HCT116 (cell line): ENCODE data around the gene SERTAD2. TPM values are rescaled to one million over a fixed set of nuclear protein-coding genes. Genes with fewer than 3 reads are reported as not detected.
A peak's percentile ranks its signal among the peaks of the same experiment; 100 is the strongest.

Experiments used
- ATAC-seq: fragments of 200-7000 bp; cut with Tn5 transposase; 2 replicates; pipeline ENCODE4 v1.9.1; 2020; ENCODE audit warnings: mild to moderate bottlenecking, moderate library complexity
- BruUV-seq: library from RNA; stranded (reverse); fragments of 400-500 nt; replicated peaks from 2 replicates; lab custom pipeline; 2021; lab: Mats Ljungman, UMichigan
- CTCF ChIA-PET: fragments of 300-600 bp; sonication (Branson Sonifier 250); formaldehyde crosslinking; loops from one replicate; lab custom pipeline; 2021; ENCODE audit warnings: antibody characterized with exemption; lab: Charles Lee
- POLR2A ChIA-PET: fragments of 300-600, 350-600 bp; sonication (Branson Sonifier 250); formaldehyde crosslinking; loops from one replicate; lab custom pipeline; 2021; ENCODE audit warnings: antibody characterized with exemption; lab: Charles Lee
- RAD21 ChIA-PET, 2 experiments: fragments of 300-600 bp; sonication (Branson Sonifier 250); formaldehyde crosslinking; loops; one replicate each; lab custom pipeline; 2023; ENCODE audit warnings: low total read pairs in 2 of 2; ENCODE audit not compliant: uncharacterized antibody in 2 of 2, unreplicated experiment in 2 of 2, low non-redundant PET in 1 of 2; lab: Charles Lee
- DNase-seq: peaks from one replicate; pipeline ENCODE4 v3.0.0-alpha.2; 2010; ENCODE audit warnings: low read depth, low spot score
- H2AFZ ChIP-seq: fragments of 200-600 bp; shearing (Covaris generic), sonication (generic); 2 replicates; pipeline ENCODE4 v1.6.1; 2017; ENCODE audit warnings: low read depth, mixed run types, mixed read lengths, antibody characterized with exemption, low read length; ENCODE audit not compliant: poor library complexity, severe bottlenecking
- H3K27ac ChIP-seq: 2 replicates; pipeline ENCODE4 v1.5.1; 2012; ENCODE audit warnings: low read depth, low read length
- H3K27me3 ChIP-seq: fragments of 200-600 bp; sonication (generic); 2 replicates; pipeline ENCODE4 v1.6.1; 2016; ENCODE audit warnings: mixed run types, low read length, mixed read lengths; ENCODE audit not compliant: insufficient read depth
- H3K36me3 ChIP-seq, 2 experiments: fragments of 200-500 bp in 1 of 2; fragments of 200-600 bp in 1 of 2; sonication (Bioruptor generic) in 1 of 2; sonication (generic) in 1 of 2; 2 replicates each; pipeline versions ENCODE4 v1.5.1 to v1.6.1; 2014 to 2016; ENCODE audit warnings: low read length in 2 of 2, inconsistent platforms in 1 of 2, mixed read lengths in 1 of 2, mixed run types in 1 of 2; ENCODE audit not compliant: insufficient read depth in 2 of 2, control insufficient read depth in 1 of 2
- H3K4me1 ChIP-seq, 2 experiments: fragments of 200-600 bp in 1 of 2; sonication (generic) in 1 of 2; 2 replicates each; pipeline versions ENCODE4 v1.5.1 to v1.6.1; 2012 to 2017; ENCODE audit warnings: low read length in 2 of 2, inconsistent platforms in 1 of 2, mild to moderate bottlenecking in 1 of 2, mixed read lengths in 1 of 2, mixed run types in 1 of 2, moderate library complexity in 1 of 2; ENCODE audit not compliant: insufficient read depth in 2 of 2, control insufficient read depth in 1 of 2
- H3K4me2 ChIP-seq: fragments of 200-600 bp; sonication (generic); 2 replicates; pipeline ENCODE4 v1.6.1; 2017; ENCODE audit warnings: mixed run types, low read length, mixed read lengths
- H3K4me3 ChIP-seq, 2 experiments: fragments of 200-600 bp in 1 of 2; sonication (generic) in 1 of 2; replicated peaks in 1 of 2; 2 replicates each; pipeline ENCODE4 v1.5.1; 2011 to 2016; ENCODE audit warnings: low read length in 2 of 2, control low read depth in 1 of 2, low read depth in 1 of 2, mild to moderate bottlenecking in 1 of 2, mixed read lengths in 1 of 2, mixed run types in 1 of 2
- H3K79me2 ChIP-seq: fragments of 200-600 bp; sonication (generic); 2 replicates; pipeline ENCODE4 v1.6.1; 2017; ENCODE audit warnings: mild to moderate bottlenecking, mixed run types, low read length, moderate library complexity, mixed read lengths; ENCODE audit not compliant: insufficient read depth
- H3K9ac ChIP-seq: fragments of 200-600 bp; sonication (generic); 2 replicates; pipeline ENCODE4 v1.6.1; 2016; ENCODE audit warnings: low read length, mixed read lengths
- H3K9me2 ChIP-seq: fragments of 200-600 bp; sonication (generic), shearing (Covaris generic); 2 replicates; pipeline ENCODE4 v1.6.1; 2017; ENCODE audit warnings: mixed run types, mild to moderate bottlenecking, moderate library complexity; ENCODE audit not compliant: insufficient read depth
- H3K9me3 ChIP-seq, 2 experiments: fragments of 200-500 bp in 1 of 2; fragments of 200-600 bp in 1 of 2; sonication (Bioruptor generic) in 1 of 2; sonication (generic) in 1 of 2; 2 replicates each; pipeline ENCODE4 v1.6.1; 2014 to 2017; ENCODE audit warnings: low read length in 2 of 2, mixed read lengths in 2 of 2, inconsistent platforms in 1 of 2, low read depth in 1 of 2, mild to moderate bottlenecking in 1 of 2, mixed run types in 1 of 2, moderate library complexity in 1 of 2; ENCODE audit not compliant: control insufficient read depth in 1 of 2, insufficient read depth in 1 of 2
- H4K20me1 ChIP-seq: fragments of 200-600 bp; sonication (generic), shearing (Covaris generic); 2 replicates; pipeline ENCODE4 v1.6.1; 2017; ENCODE audit warnings: mixed run types, mild to moderate bottlenecking, moderate library complexity; ENCODE audit not compliant: insufficient read depth
- EGR1 ChIP-seq: IDR thresholded peaks from 2 replicates; pipeline ENCODE4 v1.6.1; 2012; ENCODE audit warnings: low read depth
- FOSL1 ChIP-seq: IDR thresholded peaks from 2 replicates; pipeline ENCODE4 v1.6.1; 2012; ENCODE audit warnings: low read depth
- POLR2A ChIP-seq: IDR thresholded peaks from 2 replicates; pipeline ENCODE4 v1.7.0; 2011; ENCODE audit warnings: borderline replicate concordance; ENCODE audit not compliant: insufficient read depth, insufficient read length; ENCODE audit errors: extremely low read depth
- POLR2AphosphoS5 ChIP-seq: IDR thresholded peaks from 2 replicates; pipeline ENCODE4 v1.6.1; 2011; ENCODE audit warnings: mild to moderate bottlenecking, low read depth, low read length, moderate library complexity
- RAD21 ChIP-seq: IDR thresholded peaks from 2 replicates; pipeline ENCODE4 v1.6.1; 2012; ENCODE audit warnings: low read depth, mild to moderate bottlenecking
- SP1 ChIP-seq: IDR thresholded peaks from 2 replicates; pipeline ENCODE4 v1.6.1; 2012; ENCODE audit warnings: low read depth
- TCF7L2 ChIP-seq: IDR thresholded peaks from 2 replicates; pipeline ENCODE4 v1.7.0; 2011; ENCODE audit warnings: borderline replicate concordance, inconsistent platforms; ENCODE audit not compliant: insufficient read depth, insufficient read length; ENCODE audit errors: extremely low read depth
- intact Hi-C: fragments of 100-400 bp; cut with micrococcal nuclease; formaldehyde crosslinking; loops from 2 replicates; pipeline ENCODE4 v1.10.0; 2022
- total RNA-seq: library from RNA; stranded (reverse); gene quantifications from one replicate; pipeline ENCODE4 v1.2.1, GENCODE V29; 2021; ENCODE audit not compliant: unreplicated experiment
- TF ChIP-seq, protein P1 (sequence below): IDR thresholded peaks from 2 replicates; pipeline ENCODE4 v1.6.1; 2011; ENCODE audit warnings: mild to moderate bottlenecking, low read length, moderate library complexity; ENCODE audit not compliant: insufficient replicate concordance; ENCODE audit errors: extremely low read depth

The SERTAD2 gene
- total RNA-seq, 1 experiment from 2014 or later = 80.1 TPM

GRCh38 chr2:64646007-64646880, 7.5 kb downstream of the SERTAD2 start (continued):
- TF ChIP-seq, protein P1, sequence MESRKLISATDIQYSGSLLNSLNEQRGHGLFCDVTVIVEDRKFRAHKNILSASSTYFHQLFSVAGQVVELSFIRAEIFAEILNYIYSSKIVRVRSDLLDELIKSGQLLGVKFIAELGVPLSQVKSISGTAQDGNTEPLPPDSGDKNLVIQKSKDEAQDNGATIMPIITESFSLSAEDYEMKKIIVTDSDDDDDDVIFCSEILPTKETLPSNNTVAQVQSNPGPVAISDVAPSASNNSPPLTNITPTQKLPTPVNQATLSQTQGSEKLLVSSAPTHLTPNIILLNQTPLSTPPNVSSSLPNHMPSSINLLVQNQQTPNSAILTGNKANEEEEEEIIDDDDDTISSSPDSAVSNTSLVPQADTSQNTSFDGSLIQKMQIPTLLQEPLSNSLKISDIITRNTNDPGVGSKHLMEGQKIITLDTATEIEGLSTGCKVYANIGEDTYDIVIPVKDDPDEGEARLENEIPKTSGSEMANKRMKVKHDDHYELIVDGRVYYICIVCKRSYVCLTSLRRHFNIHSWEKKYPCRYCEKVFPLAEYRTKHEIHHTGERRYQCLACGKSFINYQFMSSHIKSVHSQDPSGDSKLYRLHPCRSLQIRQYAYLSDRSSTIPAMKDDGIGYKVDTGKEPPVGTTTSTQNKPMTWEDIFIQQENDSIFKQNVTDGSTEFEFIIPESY = no peak

DNA sequence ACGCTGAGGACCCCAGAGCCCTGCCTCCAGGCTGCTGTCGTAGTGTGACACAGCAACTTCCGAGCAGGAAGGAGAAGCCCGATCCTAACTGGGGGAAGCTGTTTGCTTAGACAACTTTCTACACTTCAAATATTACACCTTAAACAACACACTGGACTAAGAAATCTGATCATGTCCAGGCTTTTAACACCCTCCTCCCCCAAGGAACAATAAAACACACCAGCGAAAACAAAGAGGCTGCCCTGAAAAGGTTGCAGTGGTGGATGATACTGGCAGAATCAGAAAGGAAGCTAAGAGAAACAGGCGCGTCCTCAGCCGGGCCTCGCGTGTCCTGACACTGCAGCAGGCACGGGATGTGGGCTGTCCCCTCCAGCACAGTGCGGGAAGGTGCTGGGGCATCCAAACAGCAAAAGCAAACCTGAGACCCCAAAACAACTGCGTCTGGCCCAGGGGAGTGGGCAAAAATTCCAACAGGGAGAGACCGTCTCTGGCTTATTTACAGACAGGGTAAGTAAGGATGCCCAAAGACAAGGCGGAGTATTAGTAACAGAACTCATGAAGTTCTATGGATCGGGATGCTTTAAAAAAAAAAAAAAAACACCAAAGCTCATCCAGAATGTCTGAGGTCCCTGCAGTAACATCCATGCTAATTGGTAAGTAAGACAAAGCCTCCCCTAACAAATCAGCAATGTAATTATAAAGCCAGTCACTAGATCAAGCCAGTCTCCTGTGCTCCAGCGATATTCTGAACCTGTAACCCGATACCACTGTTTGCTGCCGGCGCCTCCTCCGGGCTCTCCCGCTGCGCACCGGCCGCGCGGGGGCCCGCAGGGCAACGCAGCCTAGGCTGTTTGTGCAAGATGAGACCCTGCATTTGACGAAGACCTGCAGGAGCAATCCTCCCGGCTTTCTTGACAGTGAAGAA, 9.0 kb downstream of the SERTAD2 start:
- no peaks in the 10 kb centered on the region for H3K27me3 ChIP-seq
- CTCF ChIA-PET = interaction anchor here (0.9 to 3.7 kb wide), 9 partner anchors 10 to 314 kb away, joined by 3 to 25 read pairs (median 4); partner anchors contain the start of genes AFTPH and SERTAD2
- TF ChIP-seq FOSL1 (no peak), SP1 (peak; percentile 44), POLR2AphosphoS5 (peak; percentile 45), RAD21 (no peak), EGR1 (peak; percentile 16; the same call in 1 of the 2 replicates), POLR2A (peak; percentile 47), TCF7L2 (peak; percentile 42)
- TF ChIP-seq, all 23 proteins: peak for 5

More for the DNA sequence above, 9.0 kb downstream of the SERTAD2 start:
- peaks cover 14% of the 10 kb centered on the region; the same call in 1 of the 2 replicates for H4K20me1 ChIP-seq
- peak overlapping the region; percentile 75 for H3K9ac ChIP-seq
- peaks cover 100% of the 10 kb centered on the region for H3K79me2 ChIP-seq
- RAD21 ChIA-PET = interaction anchor here in 1 of 2 experiments (0.6 to 1.9 kb wide), 3 partner anchors 9 to 106 kb away, joined by 4 to 6 read pairs (median 4); partner anchors contain the start of gene SERTAD2
- no peak overlapping the region for H2AFZ ChIP-seq
- H3K27ac ChIP-seq = peak overlapping the region; percentile 95
- POLR2A ChIA-PET = interaction anchor here (1.2 to 2.6 kb wide), 4 partner anchors 10 to 222 kb away, joined by 3 to 13 read pairs (median 6); partner anchors contain the start of gene SERTAD2
- ATAC-seq (peak; percentile 77), DNase-seq (peak; percentile 59)
- BruUV-seq = TSS peak; percentile 85
- peak overlapping the region; percentile 46 to 57 for H3K4me3 ChIP-seq
- H3K9me2 ChIP-seq = no peaks in the 10 kb centered on the region
- peaks cover 77 to 100% of the 10 kb centered on the region in 2 experiments for H3K4me1 ChIP-seq
- H3K36me3 ChIP-seq = no peaks in the 10 kb centered on the region
- intact Hi-C loops = loop anchor here (5.0 kb wide), 3 partner anchors 122 to 312 kb away; partner anchors contain the start of gene AFTPH
- no peaks in the 10 kb centered on the region for H3K9me3 ChIP-seq
- peak overlapping the region; percentile 88 for H3K4me2 ChIP-seq
